Measurements from ENCODE around the gene PNKP. TPM values are rescaled to one million over a fixed set of nuclear protein-coding genes. Genes with fewer than 3 reads are reported as not detected.

The PNKP gene
- polyA plus RNA-seq, 4 donors: 35.5 to 97.3 (median 48.8) TPM

DNA sequence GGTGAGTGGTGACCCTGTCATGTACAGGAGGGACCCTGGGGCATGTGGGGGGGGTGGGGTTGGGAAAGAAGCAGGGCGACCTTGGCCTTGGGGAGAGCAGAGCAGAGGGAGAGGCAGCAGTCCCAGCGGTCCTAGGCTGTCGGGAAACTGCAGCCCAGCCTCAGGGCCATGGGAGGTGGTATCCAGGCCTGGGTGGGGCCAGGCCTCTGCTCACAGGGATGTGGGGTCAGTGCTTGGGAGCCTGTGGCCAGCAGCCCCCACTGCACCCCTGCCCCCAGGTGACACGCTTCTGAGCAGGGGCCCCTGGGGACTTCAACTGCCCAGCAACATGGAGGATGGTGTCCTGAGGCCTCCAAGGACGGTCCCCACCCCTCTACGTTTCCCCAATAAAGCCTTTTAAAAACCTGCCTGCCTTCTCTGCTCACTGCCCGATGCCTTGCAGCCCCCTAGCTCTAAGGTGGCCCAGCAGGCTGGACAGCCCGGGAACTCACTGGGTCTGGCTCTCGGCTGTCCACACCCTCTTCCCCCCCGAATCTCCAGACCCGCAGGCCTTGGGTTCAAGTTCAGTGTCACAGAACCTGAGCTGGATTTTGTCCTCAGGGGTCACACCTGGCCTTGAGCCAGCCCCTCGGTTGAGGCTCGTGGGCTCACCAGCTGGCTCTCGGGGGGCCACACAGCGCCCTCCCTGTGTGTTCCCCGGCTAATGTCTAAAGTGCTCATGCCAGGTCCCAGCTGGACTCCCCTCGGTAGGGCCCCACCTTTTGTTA, 6.9 kb downstream of the PNKP start:
- DNase-seq (ENCODE audit: low read depth in 4 of 4, low spot score in 3 of 4): no peak

DNA sequence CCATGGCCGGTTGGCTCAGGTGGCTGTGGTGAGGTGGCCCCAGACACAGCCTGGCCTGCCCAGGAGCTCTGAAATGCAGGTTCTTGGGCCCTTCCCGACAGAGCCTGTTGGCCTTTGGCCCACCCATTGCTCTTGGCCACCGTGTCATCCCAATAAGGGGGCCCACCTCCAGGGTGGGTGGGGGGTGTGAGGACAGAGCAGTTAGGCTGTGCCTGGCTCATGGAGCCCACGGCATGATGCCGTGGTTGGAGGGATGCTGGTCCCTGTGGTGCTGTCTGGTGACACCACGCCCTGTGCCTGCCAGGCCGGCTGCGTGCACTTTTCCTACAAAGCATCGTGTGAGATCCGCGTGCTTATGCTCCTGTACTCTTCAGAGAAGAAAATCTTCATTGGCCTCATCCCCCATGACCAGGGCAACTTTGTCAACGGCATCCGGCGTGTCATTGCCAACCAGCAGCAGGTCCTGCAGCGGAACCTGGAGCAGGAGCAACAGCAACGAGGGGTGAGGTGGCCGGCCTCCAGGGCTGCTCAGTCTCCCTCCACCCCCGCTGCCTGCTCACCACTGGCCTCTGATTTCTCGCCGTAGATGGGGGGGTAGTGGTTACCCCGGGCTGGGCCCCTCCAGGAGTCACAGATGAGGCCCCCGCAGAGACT, 7.6 kb downstream of the PNKP start:
- DNase-seq (ENCODE audit: low read depth in 4 of 4, low spot score in 3 of 4): no peak

DNA sequence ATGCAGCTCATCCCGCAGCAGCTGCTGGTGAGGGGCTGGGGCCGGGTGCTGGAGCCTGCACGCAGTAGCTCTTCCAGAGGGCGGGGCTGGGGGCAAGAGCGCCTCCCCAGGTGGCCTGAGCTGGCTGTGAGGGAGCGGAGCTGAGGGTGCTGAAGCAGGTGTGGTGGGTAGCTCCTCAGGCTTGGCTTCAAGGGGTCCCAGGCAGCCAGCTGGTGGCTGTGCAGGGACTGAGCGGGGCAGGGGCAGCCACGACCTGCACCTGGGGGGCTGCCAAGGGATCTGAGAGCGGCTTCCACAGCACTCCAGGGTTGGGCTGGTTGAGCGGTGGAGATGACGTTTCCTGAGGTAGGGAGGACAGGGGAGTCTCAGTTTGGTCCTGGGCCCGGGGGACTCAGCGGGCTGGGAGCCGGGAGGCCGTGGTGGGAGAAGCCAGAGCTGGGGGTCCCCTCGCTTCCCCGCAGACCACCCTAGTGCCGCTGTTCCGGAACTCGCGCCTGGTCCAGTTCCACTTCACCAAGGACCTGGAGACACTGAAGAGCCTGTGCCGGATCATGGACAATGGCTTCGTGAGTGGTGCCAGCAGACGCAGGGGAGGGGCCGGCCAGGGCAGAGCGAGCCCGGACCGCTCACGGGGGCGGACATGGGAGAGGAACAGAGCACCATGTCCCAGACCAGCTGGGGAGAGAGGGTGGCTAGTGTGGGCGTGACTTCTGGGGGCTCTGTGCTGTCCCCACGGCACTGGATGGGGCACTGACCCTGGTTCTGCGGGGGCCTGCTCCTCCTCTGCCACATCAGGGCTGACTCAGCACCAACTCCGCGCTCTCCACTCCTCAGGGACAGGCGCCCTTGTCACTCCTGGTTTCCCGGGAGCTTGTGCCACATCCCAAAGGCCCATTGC, 9.0 kb downstream of the PNKP start:
- DNase-seq (ENCODE audit: low read depth in 4 of 4, low spot score in 3 of 4): no peak

DNA sequence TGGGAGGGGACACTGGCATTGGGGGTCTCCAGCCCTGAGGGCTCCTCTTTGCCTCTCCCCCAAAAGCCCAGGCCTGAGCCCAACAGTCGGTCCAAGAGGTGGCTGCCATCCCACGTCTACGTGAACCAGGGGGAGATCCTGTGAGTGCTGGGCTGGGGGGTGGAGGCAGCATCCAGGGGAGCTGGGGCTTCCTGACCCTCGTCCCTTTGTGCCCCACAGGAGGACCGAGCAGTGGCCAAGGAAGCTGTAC, 9.6 kb downstream of the PNKP start:
- DNase-seq (ENCODE audit: low read depth in 4 of 4, low spot score in 3 of 4): no peak

DNA sequence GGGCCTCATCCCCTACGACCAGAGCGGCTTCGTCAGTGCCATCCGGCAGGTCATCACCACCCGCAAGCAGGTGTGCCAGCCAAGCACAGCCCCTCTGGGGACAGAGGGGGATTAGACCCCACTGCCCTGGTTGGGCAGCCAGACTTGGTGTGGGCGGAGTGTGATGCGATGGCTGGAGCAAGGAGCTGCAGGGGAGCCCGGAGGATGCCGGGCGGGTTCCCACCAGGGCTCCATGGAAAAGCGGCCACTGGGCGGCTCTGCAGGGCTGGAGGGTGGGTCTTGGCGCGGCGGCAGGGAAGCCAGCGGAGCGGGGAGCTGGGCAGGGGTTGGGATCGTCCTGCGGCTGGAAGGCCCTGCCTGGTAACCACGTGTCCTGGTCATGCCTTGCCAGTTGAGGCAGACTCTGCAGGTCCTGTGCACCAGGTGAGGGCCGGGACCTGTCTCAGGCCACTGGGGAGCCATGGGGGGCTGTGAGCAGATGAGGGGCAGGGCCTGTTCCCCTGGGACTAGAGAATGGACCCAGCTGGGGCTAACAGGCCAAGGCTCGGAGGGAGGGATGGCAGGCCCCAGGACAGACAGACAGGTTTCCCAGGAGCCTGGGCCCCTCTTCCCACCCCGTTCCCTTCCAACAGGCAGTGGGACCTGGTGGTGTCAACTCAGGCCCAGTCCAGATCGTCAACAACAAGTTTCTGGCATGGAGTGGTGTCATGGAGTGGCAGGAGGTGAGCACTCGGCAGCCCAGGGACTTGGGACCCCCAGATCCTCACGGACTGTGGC, 10.1 kb downstream of the PNKP start:
- DNase-seq (ENCODE audit: low read depth in 4 of 4, low spot score in 3 of 4): no peak

DNA sequence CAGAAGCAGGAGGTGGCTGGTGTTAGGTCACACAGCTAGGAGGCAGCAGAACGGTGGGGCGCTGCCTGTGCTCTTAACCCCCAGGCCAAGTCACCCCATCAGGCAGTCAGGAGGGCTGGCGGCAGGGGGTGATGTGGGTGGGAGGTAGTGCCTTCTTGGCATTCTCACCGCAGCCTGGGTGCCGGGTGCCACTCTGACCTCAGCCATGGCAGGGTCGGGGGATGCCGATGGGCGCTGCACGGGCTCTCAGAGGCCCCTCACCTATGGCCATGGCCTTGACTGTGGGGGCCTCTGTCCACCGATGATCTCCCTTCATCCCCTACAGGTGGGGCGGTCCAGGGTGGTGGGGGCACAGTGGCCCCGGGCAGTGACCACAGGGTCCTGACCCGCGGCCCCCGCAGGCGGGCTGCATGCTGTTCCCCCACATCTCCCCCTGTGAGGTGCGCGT, 10.8 kb downstream of the PNKP start:
- no peak for DNase-seq (ENCODE audit: low read depth in 4 of 4, low spot score in 3 of 4)

DNA sequence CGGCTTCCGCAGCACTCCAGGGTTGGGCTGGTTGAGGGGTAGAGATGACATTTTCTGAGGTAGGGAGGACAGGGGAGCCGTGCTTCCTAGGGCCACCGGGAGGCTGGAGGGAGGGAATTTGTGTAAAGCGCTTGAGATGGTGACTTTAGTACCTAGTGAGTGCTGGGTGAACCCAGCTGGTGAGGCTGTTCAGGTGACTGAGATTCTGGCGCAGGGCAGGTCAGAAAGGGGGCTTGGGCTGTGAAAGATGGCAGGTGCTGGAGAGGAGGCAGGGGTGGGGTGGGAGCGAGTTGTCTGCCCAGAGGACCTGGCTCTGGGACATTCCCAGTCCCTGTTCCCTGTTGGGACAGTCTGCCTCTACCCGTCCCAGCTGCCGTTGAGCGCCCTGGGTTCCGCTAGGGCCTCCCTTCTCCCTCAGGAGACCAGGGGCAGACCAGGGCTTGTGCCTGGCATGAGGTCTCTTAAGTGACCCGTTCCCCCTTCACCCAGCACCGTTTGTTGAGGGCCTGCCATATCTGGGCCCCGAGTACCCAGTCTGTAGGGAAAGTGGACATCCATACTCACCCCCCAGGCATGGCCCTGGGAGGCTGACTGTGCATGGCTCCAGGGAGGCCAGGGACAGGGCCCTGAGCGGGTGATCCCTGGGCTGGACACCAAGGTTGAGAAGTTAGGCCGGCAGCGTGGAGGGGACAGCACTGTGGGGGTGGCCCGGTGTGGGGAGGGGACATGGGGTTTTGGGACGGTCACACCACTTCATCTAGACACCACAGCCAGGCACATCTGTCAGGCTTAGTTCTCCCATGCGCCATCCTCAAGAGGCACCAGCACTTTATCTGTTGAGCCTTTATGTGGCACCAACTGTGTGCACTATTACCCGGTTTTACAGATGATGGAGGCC, 11.5 kb downstream of the PNKP start:
- no peak for DNase-seq (ENCODE audit: low read depth in 4 of 4, low spot score in 3 of 4)

DNA sequence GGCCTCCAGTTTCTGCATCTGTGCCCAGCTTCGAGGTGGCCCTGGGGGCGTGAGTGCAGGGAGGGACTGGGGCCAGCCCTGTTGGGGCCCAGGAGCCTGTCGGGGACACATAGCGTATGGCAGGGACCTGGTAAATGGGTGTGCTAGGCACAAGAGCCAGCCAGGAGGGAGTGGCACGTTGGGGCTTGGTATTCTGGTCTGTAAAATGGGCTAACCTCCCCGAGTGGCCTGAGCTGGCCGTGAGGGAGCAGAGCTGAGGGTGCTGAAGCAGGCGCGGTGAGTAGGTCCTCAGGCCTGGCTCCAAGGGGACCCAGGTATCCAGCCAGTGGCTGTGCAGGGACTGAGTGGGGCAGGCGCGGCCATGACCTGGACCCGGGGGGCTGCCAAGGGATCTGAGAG, 12.1 kb downstream of the PNKP start:
- no peak for DNase-seq (ENCODE audit: low read depth in 4 of 4, low spot score in 3 of 4)

DNA sequence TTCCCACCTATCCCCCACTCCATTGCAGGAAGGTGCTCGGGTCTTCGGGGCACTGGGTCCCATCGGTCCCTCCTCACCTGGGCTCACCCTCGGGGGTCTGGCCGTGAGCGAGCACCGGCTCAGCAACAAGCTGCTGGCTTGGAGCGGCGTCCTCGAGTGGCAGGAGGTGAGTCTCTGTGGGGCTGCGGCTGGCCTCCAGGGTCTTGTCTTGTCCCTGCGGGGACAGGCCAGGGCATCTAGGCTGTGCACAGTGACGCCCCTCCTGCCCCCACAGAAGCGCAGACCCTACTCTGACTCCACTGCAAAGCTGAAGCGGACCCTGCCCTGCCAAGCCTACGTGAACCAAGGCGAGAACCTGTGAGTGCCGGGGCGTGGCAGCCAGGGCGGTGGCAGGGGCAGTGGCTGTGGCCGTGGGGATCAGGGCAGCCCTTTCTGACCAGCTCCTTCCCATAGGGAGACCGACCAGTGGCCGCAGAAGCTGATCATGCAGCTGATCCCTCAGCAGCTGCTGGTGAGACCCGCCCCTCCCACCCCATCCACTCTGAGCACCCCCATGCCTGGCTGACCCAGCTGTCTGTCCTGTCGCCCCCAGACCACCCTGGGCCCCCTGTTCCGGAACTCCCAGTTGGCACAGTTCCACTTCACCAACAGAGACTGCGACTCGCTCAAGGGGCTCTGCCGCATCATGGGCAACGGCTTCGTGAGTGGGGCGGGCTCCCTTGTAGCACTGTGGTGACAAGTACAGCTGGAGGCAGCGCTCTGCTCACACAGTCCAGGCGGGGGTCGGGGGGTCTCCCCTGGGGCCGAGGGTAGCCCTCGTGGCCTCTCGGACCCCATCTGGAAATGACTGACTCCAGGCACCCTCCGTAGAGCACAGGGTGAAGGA, 12.8 kb downstream of the PNKP start:
- no peak for DNase-seq (ENCODE audit: low read depth in 4 of 4, low spot score in 3 of 4)

DNA sequence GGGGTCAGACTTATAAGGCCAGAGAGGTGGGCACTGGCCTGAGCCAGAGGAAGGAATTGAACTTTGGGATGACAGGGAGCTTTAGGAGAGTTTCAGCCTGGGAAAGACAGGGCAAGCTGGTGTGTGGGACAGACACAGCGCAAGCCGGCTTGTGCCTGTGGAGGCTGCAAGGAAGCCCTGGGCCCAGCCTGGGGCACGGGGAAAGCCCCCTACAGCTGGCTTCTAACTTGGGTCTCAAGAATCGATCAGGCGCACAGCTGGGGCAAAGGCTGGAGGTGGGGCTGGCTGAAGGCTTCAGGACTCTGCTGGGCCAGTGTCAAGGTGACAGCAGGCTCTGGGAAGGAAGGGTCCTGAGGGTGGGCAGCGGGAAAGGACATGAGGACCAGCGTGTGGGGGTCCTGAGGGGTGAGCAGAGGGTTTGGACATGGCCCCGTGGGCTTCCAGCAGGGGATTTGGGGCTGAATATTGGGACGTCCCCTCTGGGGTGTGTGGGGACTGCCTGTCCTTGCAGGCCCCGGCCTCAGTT, 13.5 kb downstream of the PNKP start:
- no peak for DNase-seq (ENCODE audit: low read depth in 4 of 4, low spot score in 3 of 4)

DNA sequence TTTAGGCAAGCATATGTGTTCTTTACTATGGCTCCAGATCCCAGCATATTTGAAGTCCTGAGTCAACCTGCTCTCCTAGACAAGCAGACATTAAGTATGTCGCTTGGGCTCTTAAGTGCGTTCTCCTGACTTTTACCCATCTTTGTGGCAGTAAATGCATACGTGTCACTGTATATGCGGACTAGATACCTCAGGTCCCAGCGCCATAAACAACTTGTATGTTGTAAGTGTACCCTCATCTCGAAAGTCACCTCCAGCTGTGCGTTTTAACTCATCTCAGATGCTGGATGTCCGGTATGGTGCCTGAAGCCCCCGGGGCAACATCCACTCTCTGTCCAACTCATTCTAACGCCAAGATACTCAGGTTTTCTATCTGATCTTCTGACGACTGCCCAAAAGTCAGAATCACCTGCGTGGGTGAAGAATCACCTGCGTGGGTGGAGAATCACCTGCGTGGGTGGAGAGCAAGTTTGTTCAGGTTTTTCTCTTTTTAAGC, 14.7 kb downstream of the PNKP start:
- DNase-seq (ENCODE audit: low read depth in 4 of 4, low spot score in 3 of 4): no peak

DNA sequence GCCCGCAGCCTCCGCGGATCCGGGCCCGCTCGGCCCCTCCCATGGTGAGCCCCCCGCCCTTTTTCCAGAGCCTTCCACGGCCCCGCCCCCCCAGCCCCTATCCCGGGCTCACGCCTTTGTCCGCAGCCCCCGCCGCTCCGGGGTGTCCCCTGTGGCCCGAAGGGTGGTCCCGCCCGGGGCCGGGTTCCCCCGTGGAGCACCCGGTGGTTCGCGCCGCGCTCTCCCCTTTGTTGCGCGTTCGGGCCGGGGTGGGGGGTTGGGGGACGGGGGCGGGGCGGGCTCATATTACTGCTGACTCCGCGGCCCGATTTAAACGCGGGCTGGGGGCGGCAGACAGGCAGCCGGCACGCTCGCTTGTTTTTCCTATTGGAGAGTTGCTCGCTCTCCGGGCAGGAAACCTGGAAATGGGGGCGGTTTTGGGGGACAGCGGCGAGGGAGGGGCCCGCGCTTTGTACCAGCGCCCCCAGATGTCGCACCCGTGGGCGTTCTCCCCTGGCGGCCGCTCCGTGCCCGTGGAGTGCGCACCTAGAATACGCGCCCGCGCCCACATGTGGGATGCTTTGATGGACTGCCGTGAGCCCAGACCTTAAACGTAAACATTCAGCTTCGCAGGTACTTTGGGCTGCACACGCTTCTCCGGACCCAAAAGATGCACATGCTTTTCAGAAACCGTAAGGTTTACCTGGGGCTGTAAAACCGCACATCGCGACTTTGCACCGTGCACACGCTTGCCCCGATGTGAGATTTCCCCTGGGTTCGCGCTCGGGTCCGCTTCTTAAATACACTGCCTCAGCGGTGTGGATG, 15.7 kb downstream of the PNKP start:
- no peak for DNase-seq (ENCODE audit: low read depth in 4 of 4, low spot score in 3 of 4)

DNA sequence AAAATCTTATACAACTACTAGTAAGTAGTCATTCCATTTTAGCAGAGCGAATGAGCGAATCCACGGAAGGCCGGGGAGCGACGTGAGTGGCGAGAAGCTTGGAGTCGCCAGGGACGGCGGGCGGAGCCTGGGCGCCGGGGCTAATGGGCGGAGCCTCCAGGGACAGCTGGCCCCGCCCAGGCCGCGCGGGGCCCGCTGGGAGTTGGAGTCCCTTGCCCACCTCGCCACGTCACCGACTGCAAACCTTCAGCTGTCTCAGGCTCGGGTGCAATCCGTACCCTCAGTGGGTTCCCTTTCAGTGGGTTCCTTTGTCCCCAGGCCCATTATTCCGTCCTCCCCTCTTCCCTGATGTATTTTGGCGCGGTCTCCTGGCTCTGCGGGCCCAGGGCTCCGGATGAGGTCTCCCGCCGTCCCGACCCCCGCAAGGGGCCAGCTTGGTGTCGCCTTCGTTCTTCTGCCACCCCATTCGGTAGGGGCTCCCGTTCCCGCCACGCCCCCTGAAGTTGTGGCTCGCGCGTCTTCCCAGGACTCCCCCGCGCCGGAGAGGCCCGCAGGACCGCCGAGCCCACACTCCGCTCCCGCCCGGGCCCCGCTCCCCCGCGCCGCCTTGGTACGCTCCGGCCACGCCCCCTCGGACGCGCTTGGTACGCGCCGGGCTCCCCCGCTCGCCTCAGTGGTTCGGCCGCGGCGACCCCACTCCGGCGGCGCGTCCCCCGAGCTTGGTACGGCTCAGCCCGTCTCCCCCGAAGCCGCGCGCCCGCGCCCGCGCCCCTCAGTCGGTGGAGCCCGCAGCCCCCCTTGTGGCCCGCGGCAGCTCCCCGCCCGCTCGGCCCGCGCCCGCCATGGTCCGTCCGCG, 16.7 kb downstream of the PNKP start, which contains the start of gene PTOV1:
Gene PTOV1, plus strand, starts transcription at position 673 of the 856 bp plus-strand sequence.
- DNase-seq (ENCODE audit: low read depth in 4 of 4, low spot score in 3 of 4): peak; percentile 75 to 86 (median 83)

DNA sequence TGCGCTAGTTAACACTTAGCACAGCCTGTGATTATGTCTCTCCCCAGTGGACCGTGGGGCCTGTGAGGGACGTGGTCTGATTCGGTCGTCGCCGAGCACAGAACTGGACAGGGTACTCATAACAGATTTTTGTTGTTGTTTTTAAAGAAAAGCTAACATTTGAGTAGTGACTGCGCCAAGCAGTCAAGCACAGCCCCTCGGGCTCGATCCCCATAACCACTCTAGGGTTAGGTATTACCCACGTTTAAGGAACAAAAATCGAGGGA, 17.2 kb downstream of the PNKP start:
- DNase-seq (ENCODE audit: low read depth in 4 of 4, low spot score in 3 of 4): no peak

DNA sequence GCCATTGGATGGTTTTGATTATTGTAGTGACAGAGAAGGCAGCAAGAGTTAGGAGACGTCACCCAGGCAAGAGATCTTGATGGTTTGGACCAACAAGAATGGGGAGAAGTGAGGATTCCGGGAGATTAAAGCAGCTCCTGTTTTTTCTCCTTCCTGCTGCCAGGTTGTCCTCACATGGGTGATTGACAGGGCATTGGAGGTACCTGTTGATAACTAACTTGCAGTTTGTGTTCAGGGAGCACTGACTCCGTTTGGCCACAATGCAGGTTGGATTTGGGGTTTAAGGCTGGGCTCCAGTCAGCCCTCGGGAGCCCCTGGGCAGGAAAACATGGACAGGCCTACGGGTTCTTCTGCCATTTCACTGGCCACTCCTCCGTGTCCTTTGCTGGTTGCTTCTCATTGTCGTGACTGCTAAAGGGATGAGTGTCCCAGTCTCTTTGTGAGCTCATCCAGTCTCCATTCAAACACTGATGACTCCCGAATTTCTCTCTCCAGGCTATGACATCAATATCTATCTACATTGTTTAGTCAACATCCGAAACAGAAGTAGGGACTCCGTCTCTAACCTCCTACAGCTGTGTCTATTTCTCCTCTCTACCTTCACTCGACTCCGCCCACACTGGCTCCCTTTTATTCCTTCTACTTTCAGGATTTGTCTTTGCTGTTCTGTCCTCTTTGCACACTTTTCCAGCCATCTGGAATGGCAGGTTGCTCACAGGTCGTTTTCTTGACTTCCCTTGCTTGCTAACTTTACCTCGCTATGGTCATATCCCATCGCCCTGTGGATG, 17.7 kb downstream of the PNKP start:
- DNase-seq (ENCODE audit: low read depth in 4 of 4, low spot score in 3 of 4): no peak

DNA sequence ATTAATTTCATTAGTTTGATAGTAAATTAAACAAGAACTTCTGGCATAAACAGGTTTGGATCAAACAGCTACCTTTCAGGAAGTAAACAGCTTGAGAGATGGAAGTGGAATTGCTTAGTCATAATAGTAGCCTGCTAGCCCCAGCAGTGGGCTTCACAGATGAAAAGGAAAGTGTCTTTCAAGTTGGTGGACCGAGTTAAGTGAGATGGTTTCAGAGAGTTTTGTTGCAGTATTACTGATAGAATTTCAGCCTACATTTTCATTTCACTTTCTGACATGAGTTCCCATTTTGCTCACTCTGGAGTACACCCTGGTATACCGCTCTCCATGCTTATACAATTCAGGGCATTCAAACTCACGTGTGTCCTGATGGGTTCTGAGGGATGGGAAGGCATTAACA, 18.4 kb downstream of the PNKP start:
- no peak for DNase-seq (ENCODE audit: low read depth in 4 of 4, low spot score in 3 of 4)
